22Rv1 (cell line): ENCODE measurements around the gene INCENP.
A peak's percentile ranks its signal among the peaks of the same experiment; 100 is the strongest.

Source experiments
- H3K27ac ChIP-seq: fragments of 450-650 bp; 2 replicates; pipeline ENCODE4 v1.5.1; 2017
- ZFX ChIP-seq: fragments of 450-650 bp; IDR thresholded peaks from 2 replicates; pipeline ENCODE4 v1.6.1; 2017; ENCODE audit warnings: antibody characterized with exemption, borderline replicate concordance
- TF ChIP-seq, protein P1 (sequence below): fragments of 450-650 bp; IDR thresholded peaks from 2 replicates; pipeline ENCODE4 v1.5.1; 2017; ENCODE audit warnings: mild to moderate bottlenecking

The INCENP gene

GRCh38 chr11:62088331-62088933 is 35.4 kb upstream of the INCENP start:
- TF ChIP-seq, protein P1, sequence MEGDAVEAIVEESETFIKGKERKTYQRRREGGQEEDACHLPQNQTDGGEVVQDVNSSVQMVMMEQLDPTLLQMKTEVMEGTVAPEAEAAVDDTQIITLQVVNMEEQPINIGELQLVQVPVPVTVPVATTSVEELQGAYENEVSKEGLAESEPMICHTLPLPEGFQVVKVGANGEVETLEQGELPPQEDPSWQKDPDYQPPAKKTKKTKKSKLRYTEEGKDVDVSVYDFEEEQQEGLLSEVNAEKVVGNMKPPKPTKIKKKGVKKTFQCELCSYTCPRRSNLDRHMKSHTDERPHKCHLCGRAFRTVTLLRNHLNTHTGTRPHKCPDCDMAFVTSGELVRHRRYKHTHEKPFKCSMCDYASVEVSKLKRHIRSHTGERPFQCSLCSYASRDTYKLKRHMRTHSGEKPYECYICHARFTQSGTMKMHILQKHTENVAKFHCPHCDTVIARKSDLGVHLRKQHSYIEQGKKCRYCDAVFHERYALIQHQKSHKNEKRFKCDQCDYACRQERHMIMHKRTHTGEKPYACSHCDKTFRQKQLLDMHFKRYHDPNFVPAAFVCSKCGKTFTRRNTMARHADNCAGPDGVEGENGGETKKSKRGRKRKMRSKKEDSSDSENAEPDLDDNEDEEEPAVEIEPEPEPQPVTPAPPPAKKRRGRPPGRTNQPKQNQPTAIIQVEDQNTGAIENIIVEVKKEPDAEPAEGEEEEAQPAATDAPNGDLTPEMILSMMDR, result no peak
- TF ChIP-seq ZFX, result no peak
- no peak overlapping the region for H3K27ac ChIP-seq

- TF ChIP-seq, protein P1, result no peak
- TF ChIP-seq ZFX, result no peak
- H3K27ac ChIP-seq, result no peak overlapping the region
Observed at GRCh38 chr11:62103141-62103540, 20.7 kb upstream of the INCENP start.

DNA sequence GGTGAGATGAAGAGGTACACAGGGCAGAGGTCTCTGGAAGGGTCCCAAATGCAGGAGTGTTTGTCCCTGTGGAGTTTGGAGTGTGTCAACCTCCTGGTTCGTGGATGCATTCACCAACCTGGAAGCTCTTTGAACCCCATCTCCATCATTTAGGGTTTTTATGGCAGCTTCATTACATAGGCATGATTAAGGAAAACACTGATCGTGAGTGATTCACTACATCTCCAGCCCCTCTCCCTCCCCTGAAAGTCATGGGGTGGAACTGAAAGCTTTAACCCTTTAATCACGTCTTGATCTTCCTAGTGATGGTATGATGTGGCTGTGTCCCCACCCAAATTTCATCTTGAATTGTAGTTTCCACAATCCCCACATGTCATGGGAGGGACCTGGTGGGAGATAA is 19.8 kb upstream of the INCENP start:
- H3K27ac ChIP-seq, result no peak overlapping the region
- TF ChIP-seq, protein P1, result no peak
- TF ChIP-seq ZFX, result no peak

- TF ChIP-seq, protein P1, result no peak
- TF ChIP-seq ZFX, result no peak
Observed at GRCh38 chr11:62104816-62105653, 18.8 kb upstream of the INCENP start.

GRCh38 chr11:62105667-62106191 is 18.1 kb upstream of the INCENP start:
- TF ChIP-seq ZFX, result no peak
- TF ChIP-seq, protein P1, result no peak
- H3K27ac ChIP-seq, result no peak overlapping the region

More at GRCh38 chr11:62104816-62105653, 18.8 kb upstream of the INCENP start:
- H3K27ac ChIP-seq, result no peak overlapping the region

GRCh38 chr11:62108017-62108750 is 15.6 kb upstream of the INCENP start:
- no peak overlapping the region for H3K27ac ChIP-seq
- TF ChIP-seq, protein P1, result peak; percentile 89
- no peak for TF ChIP-seq ZFX
